ENCODE results near the gene SMARCAD1.

The SMARCAD1 gene

DNA sequence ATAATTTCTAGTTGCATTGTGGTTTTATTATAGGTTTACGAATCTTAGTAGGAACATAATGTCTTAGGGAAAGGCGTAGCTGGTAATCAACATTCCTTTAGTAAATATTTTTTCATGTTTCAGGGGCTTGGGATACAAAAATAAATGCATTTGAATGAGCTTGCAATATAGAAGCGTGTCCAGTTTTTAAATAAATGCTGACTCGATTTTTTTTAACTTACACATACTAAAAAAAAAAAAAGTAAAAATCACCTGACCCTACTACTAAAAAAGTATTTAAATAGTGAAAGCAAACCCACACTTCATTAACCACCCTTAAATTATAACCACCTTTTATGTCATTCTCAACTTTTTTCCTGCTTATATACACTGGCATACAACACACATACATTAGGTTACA lies 29.6 kb downstream of the SMARCAD1 start:
- no peak for DNase-seq (ENCODE audit: low read depth, low spot score)
- TF ChIP-seq, protein P1, sequence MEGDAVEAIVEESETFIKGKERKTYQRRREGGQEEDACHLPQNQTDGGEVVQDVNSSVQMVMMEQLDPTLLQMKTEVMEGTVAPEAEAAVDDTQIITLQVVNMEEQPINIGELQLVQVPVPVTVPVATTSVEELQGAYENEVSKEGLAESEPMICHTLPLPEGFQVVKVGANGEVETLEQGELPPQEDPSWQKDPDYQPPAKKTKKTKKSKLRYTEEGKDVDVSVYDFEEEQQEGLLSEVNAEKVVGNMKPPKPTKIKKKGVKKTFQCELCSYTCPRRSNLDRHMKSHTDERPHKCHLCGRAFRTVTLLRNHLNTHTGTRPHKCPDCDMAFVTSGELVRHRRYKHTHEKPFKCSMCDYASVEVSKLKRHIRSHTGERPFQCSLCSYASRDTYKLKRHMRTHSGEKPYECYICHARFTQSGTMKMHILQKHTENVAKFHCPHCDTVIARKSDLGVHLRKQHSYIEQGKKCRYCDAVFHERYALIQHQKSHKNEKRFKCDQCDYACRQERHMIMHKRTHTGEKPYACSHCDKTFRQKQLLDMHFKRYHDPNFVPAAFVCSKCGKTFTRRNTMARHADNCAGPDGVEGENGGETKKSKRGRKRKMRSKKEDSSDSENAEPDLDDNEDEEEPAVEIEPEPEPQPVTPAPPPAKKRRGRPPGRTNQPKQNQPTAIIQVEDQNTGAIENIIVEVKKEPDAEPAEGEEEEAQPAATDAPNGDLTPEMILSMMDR (IDR thresholded peaks at IDR 0.05; ENCODE audit: low read depth, low read length), result no peak
- H3K4me3 ChIP-seq (ENCODE audit: low read depth, low read length), result no peak overlapping the region
- in situ Hi-C loops (cut with HindIII; ENCODE audit: low sequenced_read_pairs), result no loop called here

DNA sequence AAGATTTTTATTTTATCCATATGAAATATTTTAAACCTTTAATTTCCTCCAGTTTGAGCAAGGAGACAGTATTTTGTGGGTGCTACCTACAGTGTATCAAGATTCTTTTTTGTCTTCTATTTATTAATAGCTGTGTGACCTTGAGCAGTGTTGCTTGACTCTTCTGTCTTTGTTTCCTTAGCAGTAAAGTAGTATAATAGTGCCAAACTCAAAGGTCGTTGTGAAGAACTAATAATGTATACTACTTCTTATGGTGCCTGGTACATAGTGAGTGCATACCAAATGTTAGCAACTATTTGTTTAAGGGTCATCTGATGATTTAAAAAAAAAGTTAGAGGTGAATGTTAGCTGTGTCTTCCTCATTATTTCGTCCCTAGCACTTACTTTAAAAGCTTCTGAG lies 30.5 kb downstream of the SMARCAD1 start:
- no peak for DNase-seq (ENCODE audit: low read depth, low spot score)
- TF ChIP-seq, protein P1 (IDR thresholded peaks at IDR 0.05; ENCODE audit: low read depth, low read length), result no peak
- no peak overlapping the region for H3K4me3 ChIP-seq (ENCODE audit: low read depth, low read length)

DNA sequence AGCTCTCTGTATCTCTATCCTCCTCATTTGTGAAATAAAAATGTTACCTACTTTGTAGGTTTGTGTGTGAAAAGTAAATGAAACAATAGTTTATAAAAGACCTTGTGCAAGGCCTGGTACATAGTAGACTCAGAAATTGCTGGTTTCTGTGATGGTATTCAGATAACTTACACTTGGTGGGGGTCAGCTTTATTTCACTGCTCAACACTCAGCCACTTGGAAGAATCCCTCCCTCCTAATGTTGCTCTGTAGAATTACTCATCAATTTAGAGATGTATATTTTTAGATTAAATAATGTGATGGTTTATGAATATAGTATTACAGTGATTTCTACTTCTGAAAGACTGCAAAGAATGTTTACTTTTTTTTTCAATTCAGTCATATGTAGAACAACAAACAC lies 32.7 kb downstream of the SMARCAD1 start:
- in situ Hi-C loops (cut with HindIII; ENCODE audit: low sequenced_read_pairs), result no loop called here
- TF ChIP-seq, protein P1 (IDR thresholded peaks at IDR 0.05; ENCODE audit: low read depth, low read length), result no peak
- DNase-seq (ENCODE audit: low read depth, low spot score), result no peak
- H3K4me3 ChIP-seq (ENCODE audit: low read depth, low read length), result no peak overlapping the region

More for the DNA sequence above, 30.5 kb downstream of the SMARCAD1 start:
- in situ Hi-C loops (cut with HindIII; ENCODE audit: low sequenced_read_pairs), result no loop called here

DNA sequence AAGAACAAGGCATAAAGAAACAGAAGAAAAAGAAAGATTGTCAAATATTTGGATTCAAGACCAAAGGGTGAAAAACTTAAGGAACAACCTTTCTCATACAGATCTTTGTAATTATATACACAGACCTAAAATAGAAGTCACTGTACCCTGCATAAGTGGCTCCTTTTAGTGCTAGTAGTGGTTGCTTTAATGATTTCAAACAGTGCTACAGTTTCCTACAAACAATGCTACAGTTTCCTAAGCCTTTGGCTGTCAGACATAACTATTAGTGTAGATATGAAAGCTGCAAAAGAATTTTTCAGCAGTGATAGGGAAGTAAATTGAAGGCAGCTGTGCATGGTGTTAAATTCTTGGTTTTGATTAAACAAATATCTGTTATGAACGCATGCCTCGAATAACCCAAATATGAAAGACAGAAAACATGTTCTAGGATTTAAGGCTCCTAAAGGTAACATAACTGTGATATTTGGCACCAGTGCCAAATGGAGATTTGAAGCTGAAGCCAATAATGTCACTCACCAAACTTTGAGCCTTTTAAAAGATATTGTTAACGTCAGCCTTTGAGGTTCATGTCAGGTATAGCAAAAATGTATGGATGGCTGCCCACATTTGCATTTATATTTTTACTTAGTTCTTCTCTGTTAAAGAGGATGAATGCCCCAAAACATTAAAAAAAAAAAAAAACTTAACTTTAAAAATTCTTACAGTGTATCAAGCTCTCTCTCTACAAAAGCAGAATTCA lies 36.6 kb downstream of the SMARCAD1 start:
- DNase-seq (ENCODE audit: low read depth, low spot score), result no peak
- in situ Hi-C loops (cut with HindIII; ENCODE audit: low sequenced_read_pairs), result no loop called here
- no peak overlapping the region for H3K4me3 ChIP-seq (ENCODE audit: low read depth, low read length)
- TF ChIP-seq, protein P1 (IDR thresholded peaks at IDR 0.05; ENCODE audit: low read depth, low read length), result no peak

DNA sequence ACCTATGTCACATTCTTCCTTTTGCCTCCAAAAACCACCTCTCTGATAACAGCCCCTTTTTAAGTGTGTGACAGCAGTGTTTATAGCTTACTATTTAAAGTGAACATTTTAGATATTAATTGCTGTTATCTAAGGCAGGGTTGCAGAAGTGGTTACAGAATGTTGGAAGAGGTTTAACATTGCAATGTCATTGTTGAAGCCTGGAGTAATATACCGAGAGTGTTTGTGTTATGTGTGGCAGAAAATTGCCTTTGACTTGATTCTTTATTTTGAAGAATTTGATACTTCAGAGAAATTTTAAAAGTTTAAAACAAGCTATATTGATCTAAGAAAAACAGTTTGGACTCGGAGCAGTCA lies 37.1 kb downstream of the SMARCAD1 start:
- H3K4me3 ChIP-seq (ENCODE audit: low read depth, low read length), result no peak overlapping the region
- no peak for DNase-seq (ENCODE audit: low read depth, low spot score)
- TF ChIP-seq, protein P1 (IDR thresholded peaks at IDR 0.05; ENCODE audit: low read depth, low read length), result no peak
- in situ Hi-C loops (cut with HindIII; ENCODE audit: low sequenced_read_pairs), result no loop called here

DNA sequence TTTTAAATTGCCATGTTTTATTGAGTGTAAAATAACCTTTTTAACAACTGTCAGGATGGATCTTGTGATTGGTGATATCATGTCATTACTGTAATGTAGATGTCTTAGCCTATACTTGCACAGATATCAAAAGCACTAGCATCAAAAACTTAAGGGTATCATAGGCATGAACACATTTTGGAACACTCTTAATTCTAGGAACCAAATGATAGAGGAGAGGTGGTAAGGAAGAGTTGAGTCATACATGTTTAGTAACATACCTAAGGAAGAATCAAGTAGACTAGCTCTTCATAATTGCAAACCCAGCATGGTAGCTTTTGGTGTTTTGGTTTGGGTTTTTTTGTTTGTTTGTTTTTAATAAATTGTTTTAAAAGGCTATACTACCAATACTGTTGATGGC lies 43.4 kb downstream of the SMARCAD1 start:
- TF ChIP-seq, protein P1 (IDR thresholded peaks at IDR 0.05; ENCODE audit: low read depth, low read length), result no peak
- DNase-seq (ENCODE audit: low read depth, low spot score), result no peak
- H3K4me3 ChIP-seq (ENCODE audit: low read depth, low read length), result no peak overlapping the region
- in situ Hi-C loops (cut with HindIII; ENCODE audit: low sequenced_read_pairs), result no loop called here
